Measurements from ENCODE around the gene SNORC.

Gene SNORC

DNA sequence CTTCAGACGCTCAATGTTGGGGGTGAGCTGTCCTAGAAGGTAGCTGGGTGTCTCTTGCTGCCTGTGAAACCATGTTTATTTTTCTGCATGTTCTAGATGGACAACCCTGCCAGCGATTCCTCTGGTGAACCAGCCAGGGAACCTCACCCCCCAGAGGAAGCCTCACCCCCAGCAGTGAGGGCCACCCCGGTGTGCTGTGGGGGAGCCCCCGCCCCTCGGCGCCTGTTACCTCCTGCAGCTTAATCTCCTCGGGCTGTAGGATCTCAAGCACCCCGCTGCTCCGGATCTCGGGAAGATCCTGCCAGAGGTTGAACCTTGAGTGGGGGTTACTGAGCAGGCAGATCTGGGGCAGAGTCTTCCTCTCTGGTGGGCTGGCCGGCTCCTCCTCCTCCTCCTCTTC, 50.0 kb downstream of the SNORC start:
- Histone ChIP-seq H3K4me3 (ENCODE audit: low read depth in 1 of 5, low read length in 5 of 5) (no peak overlapping the region), H3K36me3 (ENCODE audit: control insufficient read depth in 5 of 5, insufficient read depth in 5 of 5, low read length in 5 of 5) (no peaks in the 10 kb centered on the region), H3K9ac (ENCODE audit: low read length in 5 of 5) (no peak overlapping the region), H3K9me3 (ENCODE audit: control insufficient read depth in 5 of 5, low read length in 5 of 5) (peaks cover 2 to 6% (median 5%) of the 10 kb centered on the region in 5 donors), H3K4me1 (ENCODE audit: control insufficient read depth in 5 of 5, insufficient read depth in 5 of 5, low read length in 5 of 5) (no peaks in the 10 kb centered on the region), H3K27me3 (ENCODE audit: control insufficient read depth in 5 of 5, insufficient read depth in 4 of 5, low read length in 5 of 5) (peaks cover 6 to 22% (median 9%) of the 10 kb centered on the region in 5 donors), H3K27ac (ENCODE audit: low read depth, low read length) (no peak overlapping the region)

DNA sequence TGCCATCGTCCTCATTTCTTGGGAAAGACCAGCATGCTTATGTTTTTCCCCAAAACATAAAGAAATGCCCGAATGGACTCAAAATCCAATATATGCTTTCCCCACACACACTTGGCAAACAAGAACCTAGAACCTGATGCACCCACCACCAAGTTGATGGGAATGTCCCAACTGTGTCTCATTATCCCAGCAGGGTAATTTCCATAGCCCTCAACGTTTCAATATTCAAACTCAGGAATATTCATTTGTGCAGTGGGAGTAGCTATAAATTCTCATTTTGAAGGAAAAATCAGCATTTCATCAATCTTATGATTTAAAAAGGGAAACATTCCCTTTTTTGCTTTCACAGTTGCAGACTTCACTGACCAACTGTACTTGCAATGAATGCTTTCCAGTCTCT, 50.7 kb downstream of the SNORC start:
- no peak overlapping the region for H3K27ac ChIP-seq (ENCODE audit: low read depth, low read length)
- H3K36me3 ChIP-seq (ENCODE audit: control insufficient read depth in 5 of 5, insufficient read depth in 5 of 5, low read length in 5 of 5): no peaks in the 10 kb centered on the region
- no peak overlapping the region for H3K4me3 ChIP-seq (ENCODE audit: low read depth in 1 of 5, low read length in 5 of 5)
- no peak overlapping the region for H3K9ac ChIP-seq (ENCODE audit: low read length in 5 of 5)
- no peaks in the 10 kb centered on the region for H3K4me1 ChIP-seq (ENCODE audit: control insufficient read depth in 5 of 5, insufficient read depth in 5 of 5, low read length in 5 of 5)
- H3K27me3 ChIP-seq (ENCODE audit: control insufficient read depth in 5 of 5, insufficient read depth in 4 of 5, low read length in 5 of 5): peaks cover 8 to 28% (median 14%) of the 10 kb centered on the region in 5 donors
- peaks cover 2 to 6% (median 5%) of the 10 kb centered on the region in 5 donors for H3K9me3 ChIP-seq (ENCODE audit: control insufficient read depth in 5 of 5, low read length in 5 of 5)

DNA sequence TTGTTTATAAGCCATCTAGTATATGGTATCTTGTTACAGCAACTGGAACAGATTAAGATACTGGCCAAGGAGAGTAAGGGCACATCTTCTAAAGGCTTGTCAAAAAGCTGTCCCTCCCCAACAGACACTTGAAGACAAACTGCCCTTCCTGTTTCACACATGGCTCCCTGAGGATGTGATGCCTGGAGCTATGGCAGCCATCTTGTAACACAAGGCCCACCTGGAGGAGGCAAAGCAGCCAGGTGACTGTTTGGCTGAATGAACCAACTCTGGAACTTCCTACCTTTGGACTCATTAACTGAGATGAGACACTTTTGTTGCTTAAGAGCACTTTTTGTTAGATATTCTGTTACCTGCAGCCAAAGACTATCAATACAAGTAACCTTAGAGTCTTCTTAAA, 54.4 kb downstream of the SNORC start:
- H3K36me3 ChIP-seq (ENCODE audit: control insufficient read depth in 5 of 5, insufficient read depth in 5 of 5, low read length in 5 of 5): no peaks in the 10 kb centered on the region
- H3K9ac ChIP-seq (ENCODE audit: low read length in 5 of 5): no peak overlapping the region
- no peak overlapping the region for H3K4me3 ChIP-seq (ENCODE audit: low read depth in 1 of 5, low read length in 5 of 5)
- H3K27ac ChIP-seq (ENCODE audit: low read depth, low read length): no peak overlapping the region
- peaks cover 28 to 51% (median 39%) of the 10 kb centered on the region in 5 donors for H3K27me3 ChIP-seq (ENCODE audit: control insufficient read depth in 5 of 5, insufficient read depth in 4 of 5, low read length in 5 of 5)
- H3K4me1 ChIP-seq (ENCODE audit: control insufficient read depth in 5 of 5, insufficient read depth in 5 of 5, low read length in 5 of 5): peaks cover 0 to 16% (median 10%) of the 10 kb centered on the region in 5 donors
- H3K9me3 ChIP-seq (ENCODE audit: control insufficient read depth in 5 of 5, low read length in 5 of 5): peaks cover 2 to 6% (median 5%) of the 10 kb centered on the region in 5 donors

DNA sequence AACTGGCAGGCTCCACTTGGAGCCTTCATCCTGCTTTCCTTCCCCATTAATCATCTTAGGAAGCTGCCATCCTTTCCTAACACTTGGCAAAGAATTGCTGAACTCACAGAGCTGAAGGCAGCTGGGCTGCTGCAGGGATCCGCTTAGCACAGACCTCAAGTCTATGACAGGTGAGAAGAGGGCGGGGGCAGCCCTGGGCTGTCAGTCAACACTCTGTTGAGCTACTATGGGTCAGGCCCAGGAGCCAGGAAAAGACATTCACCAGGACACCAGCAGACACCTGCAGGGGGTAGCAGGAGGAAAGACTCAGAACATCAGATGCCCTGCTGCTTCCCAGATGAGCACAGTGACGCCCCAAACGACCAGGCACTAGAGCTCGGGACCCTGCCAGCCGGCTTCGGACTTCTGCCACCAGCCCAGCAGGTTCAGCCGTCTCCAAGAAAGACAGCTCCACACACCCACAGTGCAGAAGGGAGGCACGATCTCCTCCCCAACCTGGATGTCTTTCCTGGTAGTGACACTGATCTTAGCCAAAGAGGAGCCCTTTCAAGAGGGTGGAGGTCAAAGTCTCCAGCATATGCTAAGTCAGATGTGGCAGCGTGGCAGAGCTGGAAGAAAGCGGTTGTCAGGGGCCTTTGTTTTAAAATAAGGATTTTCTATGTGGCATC, 55.2 kb downstream of the SNORC start:
- H3K27me3 ChIP-seq (ENCODE audit: control insufficient read depth in 5 of 5, insufficient read depth in 4 of 5, low read length in 5 of 5): peaks cover 29 to 44% (median 36%) of the 10 kb centered on the region in 5 donors
- H3K4me3 ChIP-seq (ENCODE audit: low read depth in 1 of 5, low read length in 5 of 5): no peak overlapping the region

DNA sequence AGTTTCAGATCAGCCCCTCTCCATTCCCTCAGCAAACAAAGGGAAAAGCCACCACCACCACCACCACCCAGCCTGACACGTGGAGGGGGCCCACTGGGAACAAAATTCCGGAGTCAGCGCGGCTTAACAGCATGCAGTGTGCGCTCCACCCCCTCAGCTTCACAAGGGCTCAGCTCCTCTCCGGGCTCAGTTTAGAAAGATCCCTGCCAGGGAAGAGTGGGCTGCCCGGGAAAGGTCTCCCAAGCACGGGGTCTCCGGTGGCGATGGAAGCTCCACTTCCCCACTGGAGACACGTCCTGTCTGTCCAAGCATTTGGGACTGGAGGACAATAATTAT, 55.7 kb downstream of the SNORC start:
- Histone ChIP-seq H3K9me3 (ENCODE audit: control insufficient read depth in 5 of 5, low read length in 5 of 5) (peaks cover 2 to 6% (median 5%) of the 10 kb centered on the region in 5 donors), H3K9ac (ENCODE audit: low read length in 5 of 5) (no peak overlapping the region), H3K36me3 (ENCODE audit: control insufficient read depth in 5 of 5, insufficient read depth in 5 of 5, low read length in 5 of 5) (no peaks in the 10 kb centered on the region), H3K4me3 (ENCODE audit: low read depth in 1 of 5, low read length in 5 of 5) (no peak overlapping the region), H3K4me1 (ENCODE audit: control insufficient read depth in 5 of 5, insufficient read depth in 5 of 5, low read length in 5 of 5) (peaks cover 0 to 16% (median 10%) of the 10 kb centered on the region in 5 donors), H3K27ac (ENCODE audit: low read depth, low read length) (no peak overlapping the region), H3K27me3 (ENCODE audit: control insufficient read depth in 5 of 5, insufficient read depth in 4 of 5, low read length in 5 of 5) (peaks cover 29 to 41% (median 36%) of the 10 kb centered on the region in 5 donors)

More for the DNA sequence above, 55.2 kb downstream of the SNORC start:
- H3K4me1 ChIP-seq (ENCODE audit: control insufficient read depth in 5 of 5, insufficient read depth in 5 of 5, low read length in 5 of 5): peaks cover 0 to 16% (median 10%) of the 10 kb centered on the region in 5 donors
- H3K27ac ChIP-seq (ENCODE audit: low read depth, low read length): no peak overlapping the region
- H3K9ac ChIP-seq (ENCODE audit: low read length in 5 of 5): no peak overlapping the region
- peaks cover 2 to 6% (median 5%) of the 10 kb centered on the region in 5 donors for H3K9me3 ChIP-seq (ENCODE audit: control insufficient read depth in 5 of 5, low read length in 5 of 5)
- H3K36me3 ChIP-seq (ENCODE audit: control insufficient read depth in 5 of 5, insufficient read depth in 5 of 5, low read length in 5 of 5): no peaks in the 10 kb centered on the region

DNA sequence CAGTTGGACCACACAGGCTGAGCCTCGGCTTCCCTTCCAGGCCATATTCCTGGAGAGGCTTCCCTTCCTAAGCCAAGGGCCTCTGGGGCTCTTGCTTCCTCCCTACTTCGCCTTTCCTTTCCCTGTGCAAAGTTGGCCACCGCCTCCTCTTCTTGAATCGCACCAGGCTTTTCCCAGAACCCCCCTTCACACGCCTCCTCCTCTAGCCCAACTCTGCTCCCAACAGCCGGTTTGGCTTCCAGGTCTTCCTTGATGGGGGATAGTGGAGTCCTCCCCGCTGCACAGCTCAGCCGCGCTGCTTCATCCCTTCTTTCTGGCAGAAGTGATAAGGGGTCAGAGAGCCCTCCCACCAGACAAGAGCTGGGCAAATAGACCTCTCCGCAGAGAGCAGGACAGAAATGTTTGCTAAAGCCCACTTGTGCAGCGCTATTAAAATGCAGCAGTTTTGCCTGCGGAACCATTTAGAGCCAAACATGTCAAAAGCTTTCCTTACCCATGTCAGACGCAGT, 56.4 kb downstream of the SNORC start:
- Histone ChIP-seq H3K4me3 (ENCODE audit: low read depth in 1 of 5, low read length in 5 of 5) (no peak overlapping the region), H3K27me3 (ENCODE audit: control insufficient read depth in 5 of 5, insufficient read depth in 4 of 5, low read length in 5 of 5) (peaks cover 26 to 42% (median 36%) of the 10 kb centered on the region in 5 donors), H3K36me3 (ENCODE audit: control insufficient read depth in 5 of 5, insufficient read depth in 5 of 5, low read length in 5 of 5) (no peaks in the 10 kb centered on the region), H3K9ac (ENCODE audit: low read length in 5 of 5) (no peak overlapping the region), H3K27ac (ENCODE audit: low read depth, low read length) (no peak overlapping the region), H3K4me1 (ENCODE audit: control insufficient read depth in 5 of 5, insufficient read depth in 5 of 5, low read length in 5 of 5) (peaks cover 0 to 16% (median 10%) of the 10 kb centered on the region in 5 donors), H3K9me3 (ENCODE audit: control insufficient read depth in 5 of 5, low read length in 5 of 5) (peaks cover 2 to 6% (median 5%) of the 10 kb centered on the region in 5 donors)

DNA sequence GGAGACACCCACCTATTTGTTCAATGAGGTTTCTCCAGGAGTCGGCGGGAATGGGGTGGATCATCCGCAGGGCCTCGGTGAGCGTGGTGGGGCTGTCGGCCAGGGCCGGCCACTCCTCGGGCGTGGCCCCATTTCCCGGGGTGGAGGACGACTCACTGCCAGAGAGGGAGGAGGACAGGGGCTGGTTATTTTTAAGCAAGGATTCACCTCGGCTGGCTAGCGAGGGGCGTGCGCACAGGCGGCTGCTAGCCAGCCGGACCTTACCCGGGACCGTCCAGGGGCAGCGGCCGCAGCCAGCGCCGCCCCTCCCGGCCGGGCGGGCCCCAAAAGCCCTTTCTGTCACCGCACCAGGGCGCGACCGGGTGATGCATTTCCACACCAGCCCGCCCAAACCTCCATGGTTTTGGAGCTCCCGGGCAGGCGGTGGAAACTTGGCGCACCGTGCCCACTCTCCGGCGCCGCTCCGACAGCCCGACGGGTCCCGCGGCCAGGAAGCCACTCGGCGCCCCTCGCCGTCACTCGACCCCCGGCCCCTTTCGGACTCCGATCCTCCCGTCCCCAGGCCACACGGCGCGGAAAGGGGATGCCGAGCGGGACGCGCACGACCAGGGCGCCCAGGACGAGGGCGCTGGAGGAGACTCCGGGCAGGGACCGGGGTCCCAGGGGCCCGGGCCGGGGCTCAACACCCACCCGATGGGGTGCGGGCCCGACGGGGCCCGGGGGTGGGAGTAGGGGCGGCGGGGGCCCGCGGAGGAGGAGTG, 57.1 kb downstream of the SNORC start:
- Histone ChIP-seq H3K4me3 (ENCODE audit: low read depth in 1 of 5, low read length in 5 of 5) (no peak overlapping the region), H3K9me3 (ENCODE audit: control insufficient read depth in 5 of 5, low read length in 5 of 5) (peaks cover 2 to 6% (median 5%) of the 10 kb centered on the region in 5 donors), H3K4me1 (ENCODE audit: control insufficient read depth in 5 of 5, insufficient read depth in 5 of 5, low read length in 5 of 5) (peaks cover 0 to 16% (median 10%) of the 10 kb centered on the region in 5 donors), H3K27ac (ENCODE audit: low read depth, low read length) (no peak overlapping the region), H3K27me3 (ENCODE audit: control insufficient read depth in 5 of 5, insufficient read depth in 4 of 5, low read length in 5 of 5) (peaks cover 26 to 42% (median 36%) of the 10 kb centered on the region in 5 donors), H3K36me3 (ENCODE audit: control insufficient read depth in 5 of 5, insufficient read depth in 5 of 5, low read length in 5 of 5) (no peaks in the 10 kb centered on the region), H3K9ac (ENCODE audit: low read length in 5 of 5) (no peak overlapping the region)

DNA sequence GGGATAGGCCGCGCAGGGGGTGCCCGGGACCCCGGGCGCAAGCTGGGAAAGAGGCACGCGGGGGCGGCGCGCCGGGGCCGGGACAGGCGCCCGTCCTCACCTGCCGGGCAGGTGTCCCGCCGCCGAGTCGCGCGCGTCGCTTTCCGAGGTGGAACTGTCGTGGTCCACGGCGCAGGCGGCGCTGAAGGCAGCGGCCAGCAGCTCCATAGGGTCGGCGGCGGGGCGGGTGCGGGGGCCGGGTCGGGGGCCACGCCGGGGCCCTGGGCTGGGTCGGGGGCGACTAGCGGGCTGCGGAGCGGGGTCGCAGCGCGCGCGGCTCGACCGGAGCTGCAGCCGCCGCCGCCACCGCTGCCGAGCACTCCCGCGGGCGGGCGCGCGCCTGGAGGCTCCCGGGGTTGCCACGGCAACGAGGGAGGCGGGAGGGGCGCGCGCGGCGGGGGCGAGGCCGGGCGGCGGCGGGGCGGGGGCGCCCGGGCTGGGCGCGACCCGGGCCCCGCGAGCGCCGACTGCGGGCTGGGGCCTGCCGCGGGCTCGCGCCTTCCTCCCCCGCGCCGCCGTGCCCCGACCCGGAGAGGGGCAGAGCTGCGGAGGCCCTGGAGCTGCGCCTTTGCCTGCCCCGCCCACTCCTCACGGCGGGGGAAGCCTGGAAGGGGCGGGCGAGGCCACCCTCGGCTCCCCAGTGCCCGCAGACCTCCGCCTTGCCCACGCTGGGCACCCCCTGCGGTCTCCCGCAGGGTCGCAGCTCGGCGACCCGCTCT, 57.9 kb downstream of the SNORC start:
- H3K4me1 ChIP-seq (ENCODE audit: control insufficient read depth in 5 of 5, insufficient read depth in 5 of 5, low read length in 5 of 5): peaks cover 0 to 16% (median 10%) of the 10 kb centered on the region in 5 donors
- H3K36me3 ChIP-seq (ENCODE audit: control insufficient read depth in 5 of 5, insufficient read depth in 5 of 5, low read length in 5 of 5): no peaks in the 10 kb centered on the region
- H3K4me3 ChIP-seq (ENCODE audit: low read depth in 1 of 5, low read length in 5 of 5): peak overlapping the region in 1 of 5 donors; percentile 34
- peaks cover 26 to 43% (median 36%) of the 10 kb centered on the region in 5 donors for H3K27me3 ChIP-seq (ENCODE audit: control insufficient read depth in 5 of 5, insufficient read depth in 4 of 5, low read length in 5 of 5)
- H3K9ac ChIP-seq (ENCODE audit: low read length in 5 of 5): no peak overlapping the region
- no peak overlapping the region for H3K27ac ChIP-seq (ENCODE audit: low read depth, low read length)
- H3K9me3 ChIP-seq (ENCODE audit: control insufficient read depth in 5 of 5, low read length in 5 of 5): peaks cover 2 to 6% (median 5%) of the 10 kb centered on the region in 5 donors
